ENCODE data around the gene MAGEB17.

MAGEB17 gene

DNA sequence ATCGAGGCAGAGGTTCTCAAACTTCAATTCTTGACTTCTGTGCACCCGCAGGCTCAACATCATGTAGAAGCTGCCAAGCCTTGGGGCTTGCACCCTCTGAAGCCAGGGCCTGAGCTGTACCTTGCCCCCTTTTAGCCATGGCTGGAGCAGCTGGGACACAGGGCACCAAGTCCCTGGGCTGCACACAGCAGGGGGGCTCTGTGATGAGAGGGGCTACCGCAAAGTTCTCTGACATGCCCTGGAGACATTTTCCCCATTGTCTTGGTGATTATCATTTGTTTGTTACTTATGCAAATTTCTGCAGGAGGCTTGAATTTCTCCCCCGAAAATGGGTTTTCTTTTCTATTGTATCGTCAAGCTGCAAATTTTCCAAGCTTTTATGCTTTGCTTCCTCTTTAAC is 4.9 kb upstream of the MAGEB17 start:
- TF ChIP-seq, protein P1, sequence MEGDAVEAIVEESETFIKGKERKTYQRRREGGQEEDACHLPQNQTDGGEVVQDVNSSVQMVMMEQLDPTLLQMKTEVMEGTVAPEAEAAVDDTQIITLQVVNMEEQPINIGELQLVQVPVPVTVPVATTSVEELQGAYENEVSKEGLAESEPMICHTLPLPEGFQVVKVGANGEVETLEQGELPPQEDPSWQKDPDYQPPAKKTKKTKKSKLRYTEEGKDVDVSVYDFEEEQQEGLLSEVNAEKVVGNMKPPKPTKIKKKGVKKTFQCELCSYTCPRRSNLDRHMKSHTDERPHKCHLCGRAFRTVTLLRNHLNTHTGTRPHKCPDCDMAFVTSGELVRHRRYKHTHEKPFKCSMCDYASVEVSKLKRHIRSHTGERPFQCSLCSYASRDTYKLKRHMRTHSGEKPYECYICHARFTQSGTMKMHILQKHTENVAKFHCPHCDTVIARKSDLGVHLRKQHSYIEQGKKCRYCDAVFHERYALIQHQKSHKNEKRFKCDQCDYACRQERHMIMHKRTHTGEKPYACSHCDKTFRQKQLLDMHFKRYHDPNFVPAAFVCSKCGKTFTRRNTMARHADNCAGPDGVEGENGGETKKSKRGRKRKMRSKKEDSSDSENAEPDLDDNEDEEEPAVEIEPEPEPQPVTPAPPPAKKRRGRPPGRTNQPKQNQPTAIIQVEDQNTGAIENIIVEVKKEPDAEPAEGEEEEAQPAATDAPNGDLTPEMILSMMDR (IDR thresholded peaks at IDR 0.05; ENCODE audit: low read depth, low read length), result no peak

DNA sequence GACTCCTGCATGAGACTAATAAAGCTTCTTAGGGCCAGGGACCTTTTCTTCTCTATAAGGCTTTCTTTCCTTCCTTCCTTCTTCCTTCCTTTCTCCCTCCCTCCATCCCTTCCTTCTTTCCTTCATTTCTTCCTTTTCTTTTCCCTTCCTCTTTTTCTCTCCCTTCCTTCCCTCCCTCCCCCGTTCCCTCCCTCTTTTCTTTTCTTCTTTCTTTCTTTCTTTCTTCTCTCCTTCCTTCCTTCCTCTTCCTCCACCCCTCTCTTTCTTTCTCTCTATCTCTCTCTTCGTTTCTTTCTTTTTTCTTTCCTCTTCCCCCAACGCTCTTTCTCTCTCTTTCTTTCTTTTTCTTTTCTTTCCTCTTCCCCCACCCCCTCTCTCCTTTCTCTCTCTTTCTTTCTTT is 2.5 kb upstream of the MAGEB17 start:
- DNase-seq (ENCODE audit: low read depth), result no peak
- H3K4me3 ChIP-seq (ENCODE audit: low read depth, low read length), result no peak overlapping the region
- TF ChIP-seq, protein P1 (IDR thresholded peaks at IDR 0.05; ENCODE audit: low read depth, low read length), result no peak

More for the DNA sequence above, 4.9 kb upstream of the MAGEB17 start:
- no peak overlapping the region for H3K4me3 ChIP-seq (ENCODE audit: low read depth, low read length)
- DNase-seq (ENCODE audit: low read depth), result no peak

DNA sequence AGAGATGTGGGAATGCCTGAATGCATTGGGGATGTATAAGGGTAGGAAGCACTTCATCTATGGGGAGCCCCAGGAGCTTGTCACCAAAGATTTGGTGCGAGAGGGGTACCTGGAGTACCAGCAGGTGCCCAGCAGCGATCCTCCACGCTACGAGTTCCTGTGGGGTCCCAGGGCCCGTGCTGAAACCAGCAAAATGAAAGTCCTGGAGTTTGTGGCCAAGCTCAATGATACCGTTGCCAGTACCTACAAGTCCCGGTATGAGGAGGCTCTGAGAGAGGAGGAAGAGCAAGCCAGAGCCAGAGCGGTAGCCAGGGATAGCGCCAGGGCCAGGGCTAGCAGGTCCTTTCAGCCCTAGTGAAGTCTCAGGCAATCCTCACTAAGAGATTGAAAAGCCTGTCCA is 3.8 kb downstream of the MAGEB17 start:
- no peak overlapping the region for H3K4me3 ChIP-seq (ENCODE audit: low read depth, low read length)
- TF ChIP-seq MYC (IDR thresholded peaks at IDR 0.05; ENCODE audit: low read depth, low read length), result no peak
- TF ChIP-seq, protein P2, sequence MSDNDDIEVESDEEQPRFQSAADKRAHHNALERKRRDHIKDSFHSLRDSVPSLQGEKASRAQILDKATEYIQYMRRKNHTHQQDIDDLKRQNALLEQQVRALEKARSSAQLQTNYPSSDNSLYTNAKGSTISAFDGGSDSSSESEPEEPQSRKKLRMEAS (IDR thresholded peaks at IDR 0.05; ENCODE audit: low read depth, low read length), result no peak
- TF ChIP-seq, protein P1 (IDR thresholded peaks at IDR 0.05; ENCODE audit: low read depth, low read length), result no peak
- no peak for TF ChIP-seq POLR2A (IDR thresholded peaks at IDR 0.05; ENCODE audit: extremely low read depth, insufficient read length)
- no peak for DNase-seq (ENCODE audit: low read depth)

DNA sequence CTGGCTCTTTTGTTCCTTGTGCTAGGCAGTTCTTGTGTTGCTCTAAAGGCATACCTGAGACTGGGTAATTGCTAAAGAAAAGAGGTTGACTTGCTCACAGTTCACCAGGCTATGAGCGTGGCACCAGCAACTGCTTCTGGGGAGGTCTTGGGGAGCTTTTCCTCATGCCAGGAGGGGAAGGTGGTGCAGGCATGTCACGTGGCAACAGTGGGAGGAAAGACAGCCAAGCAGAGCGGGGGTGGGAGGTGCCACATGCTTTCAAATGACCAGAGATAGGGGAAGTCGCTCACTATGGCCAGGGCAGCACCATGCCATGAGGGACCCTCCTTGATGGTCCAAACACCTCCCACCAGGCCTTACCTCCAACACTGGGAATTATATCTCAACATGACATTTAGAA is 4.7 kb downstream of the MAGEB17 start:
- no peak overlapping the region for H3K4me3 ChIP-seq (ENCODE audit: low read depth, low read length)
- DNase-seq (ENCODE audit: low read depth), result no peak
- TF ChIP-seq MYC (IDR thresholded peaks at IDR 0.05; ENCODE audit: low read depth, low read length), result no peak
- TF ChIP-seq, protein P2 (IDR thresholded peaks at IDR 0.05; ENCODE audit: low read depth, low read length), result no peak
- TF ChIP-seq, protein P1 (IDR thresholded peaks at IDR 0.05; ENCODE audit: low read depth, low read length), result no peak
- TF ChIP-seq POLR2A (IDR thresholded peaks at IDR 0.05; ENCODE audit: extremely low read depth, insufficient read length), result no peak

DNA sequence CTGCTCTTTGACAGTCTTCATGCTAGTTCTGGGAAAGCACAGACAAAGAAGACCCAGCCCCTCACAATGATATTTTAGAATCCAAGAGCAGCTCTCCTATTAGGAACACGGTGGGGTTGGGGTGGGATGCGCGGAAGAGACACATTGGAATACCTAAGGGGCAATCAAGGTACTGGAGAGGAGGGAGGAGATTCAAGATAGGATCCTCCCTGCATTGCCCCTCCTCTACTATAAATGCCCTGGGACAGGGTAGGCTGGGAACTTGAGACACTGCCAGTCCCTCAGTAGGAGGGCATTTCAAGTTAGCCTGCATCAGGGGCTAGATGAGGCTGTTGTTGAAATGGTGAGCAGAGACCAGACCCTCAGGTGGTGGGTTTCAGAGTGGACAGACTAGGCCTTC is 5.1 kb downstream of the MAGEB17 start:
- DNase-seq (ENCODE audit: low read depth), result no peak
- TF ChIP-seq, protein P1 (IDR thresholded peaks at IDR 0.05; ENCODE audit: low read depth, low read length), result no peak
- TF ChIP-seq MYC (IDR thresholded peaks at IDR 0.05; ENCODE audit: low read depth, low read length) (no peak), POLR2A (IDR thresholded peaks at IDR 0.05; ENCODE audit: extremely low read depth, insufficient read length) (no peak)
- TF ChIP-seq, protein P2 (IDR thresholded peaks at IDR 0.05; ENCODE audit: low read depth, low read length), result no peak

DNA sequence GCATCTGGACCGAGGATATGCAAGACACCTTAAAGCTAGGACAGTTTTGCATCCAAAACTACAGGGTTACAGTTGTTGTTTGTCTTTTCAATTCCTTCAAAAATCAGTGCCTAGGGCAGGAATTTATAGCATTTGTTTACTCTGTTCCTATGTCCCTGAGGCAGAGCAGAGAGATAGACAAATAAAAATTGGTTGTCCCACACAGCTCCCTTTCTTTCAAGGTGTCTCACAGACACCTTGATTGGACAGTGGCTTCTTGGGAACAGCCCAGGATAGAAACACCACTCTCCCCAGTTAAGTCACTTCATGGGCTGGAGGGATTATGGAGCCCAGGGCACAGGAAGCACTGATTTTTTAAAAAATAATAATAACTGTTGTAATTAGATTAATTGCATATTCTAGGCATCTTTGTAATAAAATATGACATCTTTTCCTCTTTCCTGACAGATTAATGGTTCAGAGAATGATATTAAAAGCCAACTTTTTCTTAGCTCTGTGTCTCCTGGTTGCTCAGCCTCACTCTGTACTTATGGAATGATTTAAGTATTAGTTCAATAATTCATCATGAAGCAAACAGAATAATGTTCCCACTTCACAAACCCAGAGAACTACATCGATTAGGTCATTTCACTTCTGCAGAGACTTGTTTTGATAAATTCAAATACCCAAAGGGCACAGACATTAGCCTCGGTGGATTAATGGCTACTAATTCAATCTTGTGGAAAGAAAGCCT is 8.2 kb downstream of the MAGEB17 start:
- H3K4me3 ChIP-seq (ENCODE audit: low read depth, low read length), result no peak overlapping the region
- DNase-seq (ENCODE audit: low read depth), result no peak
- TF ChIP-seq, protein P1 (IDR thresholded peaks at IDR 0.05; ENCODE audit: low read depth, low read length), result no peak
- TF ChIP-seq MYC (IDR thresholded peaks at IDR 0.05; ENCODE audit: low read depth, low read length) (no peak), POLR2A (IDR thresholded peaks at IDR 0.05; ENCODE audit: extremely low read depth, insufficient read length) (no peak)
- TF ChIP-seq, protein P2 (IDR thresholded peaks at IDR 0.05; ENCODE audit: low read depth, low read length), result no peak

More for the DNA sequence above, 5.1 kb downstream of the MAGEB17 start:
- no peak overlapping the region for H3K4me3 ChIP-seq (ENCODE audit: low read depth, low read length)

Measured in NB4 (cell line).